ENCODE measurements around the gene CFAP53.

DNA sequence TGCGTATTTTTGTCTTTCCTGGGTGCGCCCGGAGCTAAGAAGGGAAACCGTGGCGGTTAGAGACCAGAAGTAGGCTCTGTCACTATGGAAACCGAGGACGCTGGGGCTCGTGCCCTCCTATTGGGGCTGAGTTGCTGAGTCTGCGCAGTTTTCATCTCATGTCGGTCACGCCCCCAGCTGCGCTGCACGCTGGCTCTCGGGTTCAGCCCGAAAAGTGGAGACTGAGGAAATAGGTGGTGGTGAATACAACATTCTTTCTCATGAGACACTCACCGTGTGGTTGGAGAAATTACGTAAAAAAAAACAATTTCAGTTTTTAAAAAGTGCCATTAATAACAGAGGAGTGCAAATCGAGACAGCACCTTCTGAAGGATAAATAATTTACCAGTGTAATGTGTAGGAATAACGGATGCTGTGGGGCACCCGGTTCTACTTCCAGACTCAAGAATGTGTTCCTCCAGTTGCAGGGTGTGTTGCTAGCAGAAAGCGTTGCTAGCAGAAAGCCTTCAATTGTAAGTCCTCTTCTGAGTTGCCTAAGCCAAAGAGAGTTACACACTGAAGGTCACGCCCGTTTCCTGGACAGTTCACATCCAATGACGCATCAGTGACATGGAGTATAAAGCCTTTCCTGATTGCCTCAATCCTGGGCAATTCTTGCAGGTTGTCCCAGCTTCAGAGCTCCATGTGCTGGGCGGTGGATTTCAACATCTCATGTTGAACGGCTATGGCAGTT lies 41.6 kb upstream of the CFAP53 start:
- TF ChIP-seq POLR2AphosphoS5 (IDR thresholded peaks at IDR 0.05) (peak; percentile 67 to 85), EP300 (IDR thresholded peaks at IDR 0.05) (peak in 2 of 4 donors; percentile 60 to 69)
